Endothelial cell (in vitro differentiated cells): ENCODE data around the gene ZNF429. TPM values are rescaled to one million over a fixed set of nuclear protein-coding genes. Genes with fewer than 3 reads are reported as not detected.
"Not testable (repeated sequence)": the region's sequence is repeated elsewhere in the genome, so short reads cannot be mapped to it uniquely, and the experiment has no call there.

Experiments
- DNase-seq: peaks from one replicate; pipeline ENCODE4 v3.0.0; 2021; ENCODE audit warnings: low spot score
- H3K27ac Mint-ChIP-seq: one replicate; pipeline ENCODE4 v1.8.0; 2021; ENCODE audit warnings: mixed read lengths, inconsistent platforms; ENCODE audit not compliant: unreplicated experiment
- H3K27me3 Mint-ChIP-seq: one replicate; pipeline ENCODE4 v1.8.0; 2021; ENCODE audit warnings: mild to moderate bottlenecking, moderate library complexity, mixed read lengths, inconsistent platforms; ENCODE audit not compliant: unreplicated experiment
- H3K36me3 Mint-ChIP-seq: one replicate; pipeline ENCODE4 v1.8.0; 2021; ENCODE audit warnings: mild to moderate bottlenecking, low read depth, mixed read lengths, inconsistent platforms; ENCODE audit not compliant: unreplicated experiment
- H3K4me1 Mint-ChIP-seq: one replicate; pipeline ENCODE4 v1.8.0; 2021; ENCODE audit warnings: mild to moderate bottlenecking, mixed read lengths, inconsistent platforms; ENCODE audit not compliant: unreplicated experiment
- H3K4me3 Mint-ChIP-seq: one replicate; pipeline ENCODE4 v1.8.0; 2021; ENCODE audit warnings: mild to moderate bottlenecking, mixed read lengths, inconsistent platforms; ENCODE audit not compliant: unreplicated experiment
- H3K9me3 Mint-ChIP-seq: one replicate; pipeline ENCODE4 v1.8.0; 2021; ENCODE audit warnings: mixed read lengths, inconsistent platforms; ENCODE audit not compliant: unreplicated experiment
- CTCF ChIP-seq: fragments of 200-600 bp; sonication (generic); IDR thresholded peaks from one replicate; pipeline ENCODE4 v1.5.0; 2021; ENCODE audit warnings: antibody characterized with exemption; ENCODE audit not compliant: unreplicated experiment
- total RNA-seq: library from RNA; stranded (reverse); fragmentation: NEBNext Ultra II Directional; extraction: Animal tissue kit (Norgen Biotek cat#: 25700); gene quantifications from one replicate; pipeline ENCODE4 v1.2.1, GENCODE V29; 2021; ENCODE audit not compliant: unreplicated experiment

The ZNF429 gene
- total RNA-seq, 1 donor from 2014 or later, result 14.1 TPM

- no peak for DNase-seq
- H3K4me1 Mint-ChIP-seq, result no peaks in the 10 kb centered on the region
- H3K4me3 Mint-ChIP-seq, result no peak overlapping the region
- H3K9me3 Mint-ChIP-seq, result peaks cover 17% of the 10 kb centered on the region
- peaks cover 55% of the 10 kb centered on the region for H3K36me3 Mint-ChIP-seq
- H3K27ac Mint-ChIP-seq, result no peak overlapping the region
- TF ChIP-seq CTCF, result no peak
- H3K27me3 Mint-ChIP-seq, result peaks cover 6% of the 10 kb centered on the region
Observed at GRCh38 chr19:21513651-21514050, 8.2 kb downstream of the ZNF429 start.

GRCh38 chr19:21519488-21519887 lies 14.1 kb downstream of the ZNF429 start:
- Mint-ChIP-seq H3K9me3 (peaks cover 18% of the 10 kb centered on the region), H3K4me3 (peak overlapping the region; percentile 53), H3K36me3 (peaks cover 72% of the 10 kb centered on the region), H3K27ac (no peak overlapping the region), H3K4me1 (no peaks in the 10 kb centered on the region), H3K27me3 (peaks cover 3% of the 10 kb centered on the region)
- no peak for DNase-seq
- no peak for TF ChIP-seq CTCF

- no peaks in the 10 kb centered on the region for H3K27me3 Mint-ChIP-seq
- peaks cover 81% of the 10 kb centered on the region for H3K36me3 Mint-ChIP-seq
- peak overlapping the region; percentile 62 for H3K4me3 Mint-ChIP-seq
- no peaks in the 10 kb centered on the region for H3K4me1 Mint-ChIP-seq
- no peak overlapping the region for H3K27ac Mint-ChIP-seq
- DNase-seq, result no peak
- H3K9me3 Mint-ChIP-seq, result peaks cover 22% of the 10 kb centered on the region
- no peak for TF ChIP-seq CTCF
Observed at GRCh38 chr19:21532904-21533303, 27.5 kb downstream of the ZNF429 start.

GRCh38 chr19:21536741-21537290 lies 31.4 kb downstream of the ZNF429 start:
- not testable (repeated sequence) for H3K4me1 Mint-ChIP-seq, DNase-seq, H3K27me3 Mint-ChIP-seq, H3K27ac Mint-ChIP-seq
- peak overlapping the region; percentile 86 for H3K4me3 Mint-ChIP-seq
- H3K9me3 Mint-ChIP-seq, result peaks cover 22% of the 10 kb centered on the region
- peaks cover 62% of the 10 kb centered on the region for H3K36me3 Mint-ChIP-seq

GRCh38 chr19:21559444-21559843 lies 54.0 kb downstream of the ZNF429 start:
- Mint-ChIP-seq H3K4me3 (no peak overlapping the region), H3K4me1 (no peaks in the 10 kb centered on the region), H3K27me3 (no peaks in the 10 kb centered on the region), H3K36me3 (peaks cover 16% of the 10 kb centered on the region), H3K27ac (no peak overlapping the region), H3K9me3 (peaks cover 5% of the 10 kb centered on the region)
- TF ChIP-seq CTCF, result no peak
- DNase-seq, result no peak

GRCh38 chr19:21564406-21564805 lies 59.0 kb downstream of the ZNF429 start:
- H3K27me3 Mint-ChIP-seq, result peaks cover 1% of the 10 kb centered on the region
- H3K4me3 Mint-ChIP-seq, result no peak overlapping the region
- H3K36me3 Mint-ChIP-seq, result no peaks in the 10 kb centered on the region
- H3K4me1 Mint-ChIP-seq, result no peaks in the 10 kb centered on the region
- no peak for DNase-seq
- no peak overlapping the region for H3K27ac Mint-ChIP-seq
- no peak for TF ChIP-seq CTCF
- no peaks in the 10 kb centered on the region for H3K9me3 Mint-ChIP-seq
